Inflammatory macrophage treated with lipopolysaccharide for 4 hours (primary cell): ENCODE measurements around the gene SUCLG2.

Experiments used
- DNase-seq: peaks from one replicate; pipeline ENCODE4 v3.0.0-alpha.2; 2020

SUCLG2 gene

DNA sequence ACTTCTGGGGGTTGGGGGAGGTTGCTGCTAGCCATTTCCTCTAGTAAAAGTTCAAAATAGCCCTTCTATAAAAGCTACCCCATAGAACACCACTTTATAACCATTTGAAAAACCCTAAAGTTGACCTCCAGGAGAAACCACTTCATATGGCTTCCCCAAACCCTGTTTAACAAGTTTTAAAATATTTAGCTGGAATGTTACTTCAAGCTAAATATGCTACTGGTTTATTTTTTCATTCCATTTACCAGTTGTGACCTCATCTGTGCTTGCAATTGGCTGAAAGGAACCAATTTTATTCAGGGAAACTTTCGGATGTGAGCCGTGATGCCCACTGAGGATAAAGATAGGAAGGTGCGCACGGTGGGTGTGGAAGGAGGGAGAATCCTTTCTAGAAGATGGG lies 221.3 kb downstream of the SUCLG2 start:
- no peak for DNase-seq

GRCh38 chr3:67431887-67432286 lies 222.5 kb downstream of the SUCLG2 start:
- DNase-seq, result no peak

GRCh38 chr3:67423722-67424121 lies 230.7 kb downstream of the SUCLG2 start:
- no peak for DNase-seq

DNA sequence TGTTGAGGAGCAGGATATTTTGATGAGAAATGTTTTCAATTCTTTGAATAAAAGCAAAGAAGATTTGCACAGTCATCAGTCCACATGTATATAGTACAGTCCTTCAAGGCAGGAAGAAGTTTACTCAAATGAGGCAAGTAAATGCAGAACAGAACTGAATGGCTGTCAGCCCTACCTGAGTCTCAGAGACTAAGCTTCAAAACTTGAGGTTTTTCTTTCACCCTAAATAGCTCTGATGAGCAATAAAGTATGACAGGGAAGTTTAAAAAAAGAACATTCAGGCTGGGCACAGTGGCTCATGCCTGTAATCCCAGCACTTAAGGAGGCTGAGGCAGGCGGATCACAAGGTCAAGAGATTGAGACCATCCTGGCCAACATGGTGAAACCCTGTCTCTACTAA lies 232.5 kb downstream of the SUCLG2 start:
- no peak for DNase-seq

DNA sequence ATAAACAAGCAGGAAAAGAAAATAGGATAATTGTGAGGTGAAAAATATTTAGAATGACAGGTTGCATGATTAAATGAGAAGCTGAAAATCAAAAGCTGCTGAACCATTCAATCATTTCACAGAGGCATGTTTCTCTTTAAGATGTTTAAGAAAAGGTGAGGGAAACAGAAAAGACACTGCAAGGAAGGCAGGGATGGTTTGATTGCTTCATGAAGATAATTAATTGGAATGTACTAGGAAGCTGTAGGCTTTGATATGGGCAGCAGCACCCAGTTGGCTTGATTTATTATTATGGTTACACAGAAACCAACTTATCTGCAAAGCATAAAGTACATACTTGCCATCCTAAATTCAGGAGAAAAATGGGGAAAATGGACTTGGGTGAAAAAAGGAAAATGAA lies 234.6 kb downstream of the SUCLG2 start:
- no peak for DNase-seq

DNA sequence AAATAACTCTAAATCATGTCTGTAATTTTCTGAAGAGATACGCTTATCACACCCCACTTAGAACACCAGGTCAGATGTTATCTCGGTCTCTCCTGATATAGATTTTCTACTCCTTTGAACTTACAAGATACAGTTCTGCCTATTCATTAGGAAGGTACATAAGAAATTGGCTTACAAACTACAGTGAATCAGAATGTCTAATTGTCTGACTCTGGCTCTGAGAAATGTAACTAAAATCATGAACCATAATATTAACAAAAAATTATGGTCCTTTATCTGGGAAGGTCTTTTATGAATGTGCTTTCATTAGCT lies 235.2 kb downstream of the SUCLG2 start:
- no peak for DNase-seq

DNA sequence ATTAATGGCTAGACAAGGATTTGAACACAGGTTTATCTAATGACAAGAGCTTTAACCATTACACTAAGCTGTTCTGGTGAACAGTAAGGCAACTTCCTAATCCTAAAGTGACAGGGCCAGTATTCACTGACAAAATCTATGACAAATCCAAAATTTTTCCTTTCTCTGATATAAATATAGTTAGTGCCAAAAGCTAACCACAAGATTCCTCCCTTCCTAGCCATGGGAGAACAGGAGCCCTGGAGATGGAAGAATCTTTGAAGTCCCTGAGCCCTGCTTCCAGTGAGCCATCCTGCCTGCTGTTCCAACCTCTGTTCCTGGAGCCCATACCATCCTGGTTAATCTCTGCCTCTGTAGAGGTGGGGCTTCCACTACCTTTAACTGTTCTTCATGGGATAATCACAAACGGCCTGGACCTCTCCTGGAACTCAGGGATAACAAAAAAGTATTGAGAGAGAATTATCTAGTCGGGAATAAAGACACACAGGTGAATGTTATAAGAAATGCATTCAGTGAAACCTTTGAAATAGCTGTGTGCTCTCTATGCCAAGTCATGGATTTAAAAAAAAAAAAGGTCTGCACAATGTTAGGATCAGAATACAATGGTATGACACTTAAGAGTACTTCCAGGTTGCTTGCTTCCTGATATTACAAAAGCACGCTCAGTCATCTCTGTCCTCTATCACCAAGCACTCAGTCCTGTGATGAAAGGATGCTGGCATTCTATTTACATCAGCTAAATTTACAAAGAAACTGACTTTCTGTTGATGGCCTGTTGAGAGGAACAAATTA lies 235.8 kb downstream of the SUCLG2 start:
- no peak for DNase-seq

GRCh38 chr3:67416703-67417102 lies 237.7 kb downstream of the SUCLG2 start:
- DNase-seq, result no peak

- DNase-seq, result no peak
Observed at GRCh38 chr3:67415511-67415910, 238.9 kb downstream of the SUCLG2 start.

DNA sequence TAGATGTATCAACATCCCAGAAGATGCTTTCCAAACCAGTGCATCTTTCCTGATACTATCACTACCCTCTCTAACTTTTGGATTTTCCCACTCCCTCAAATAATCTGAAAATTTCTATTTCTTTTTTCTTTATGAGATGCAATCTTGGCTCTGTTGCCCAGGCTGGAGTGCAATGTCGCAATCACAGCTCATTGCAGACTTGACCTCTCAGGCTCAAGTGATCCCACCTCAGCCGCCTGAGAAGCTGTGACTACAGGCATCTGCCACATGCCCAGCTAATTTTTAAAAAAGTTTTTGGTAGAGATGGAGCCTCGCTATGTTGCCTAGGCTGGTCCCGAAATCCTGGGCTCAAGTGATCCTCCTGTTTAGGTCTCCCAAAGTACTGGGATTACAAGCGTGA lies 239.7 kb downstream of the SUCLG2 start:
- no peak for DNase-seq

DNA sequence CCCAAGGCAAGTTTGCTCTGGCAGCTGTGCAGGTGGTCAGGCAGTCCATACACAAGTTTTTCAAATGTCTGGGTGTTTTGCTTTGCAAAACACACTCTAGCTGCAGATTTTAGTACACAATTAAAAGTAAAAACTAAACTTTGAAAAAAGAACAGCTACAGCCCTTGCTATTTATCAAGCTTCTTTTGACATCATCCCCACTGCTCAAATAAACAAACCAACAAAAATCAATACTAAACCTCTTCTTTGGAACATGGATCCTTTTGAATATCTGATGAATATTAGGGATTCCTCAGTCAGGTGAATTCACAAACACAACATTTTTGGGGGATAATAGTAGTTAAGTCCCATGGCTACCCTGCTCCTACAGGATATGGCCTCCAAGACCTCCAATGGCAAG lies 249.2 kb downstream of the SUCLG2 start:
- DNase-seq, result no peak

- no peak for DNase-seq
Observed at GRCh38 chr3:67402873-67403272, 251.5 kb downstream of the SUCLG2 start.

- DNase-seq, result peak; percentile 84
Observed at GRCh38 chr3:67401921-67402320, 252.5 kb downstream of the SUCLG2 start.

GRCh38 chr3:67400476-67400875 lies 253.9 kb downstream of the SUCLG2 start:
- no peak for DNase-seq

DNA sequence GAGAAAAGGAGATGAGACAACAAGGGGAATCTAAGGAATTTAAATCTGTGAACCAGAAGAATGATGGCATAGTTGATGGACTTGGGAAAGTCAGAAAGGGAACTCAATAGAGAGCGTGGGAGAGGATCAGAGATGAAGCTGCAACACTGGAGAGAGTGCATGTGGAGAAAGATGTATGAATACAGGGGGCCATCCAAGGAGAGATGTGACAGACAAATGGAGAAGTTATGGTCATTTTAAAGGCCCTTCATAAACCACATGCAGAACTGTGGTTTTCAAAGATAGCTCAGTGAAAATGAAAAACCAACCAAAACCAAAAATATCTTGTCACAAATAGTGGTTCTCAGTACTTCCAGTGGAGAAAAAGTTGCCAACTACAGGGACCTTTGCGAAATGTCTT lies 265.2 kb downstream of the SUCLG2 start:
- peak; percentile 58 for DNase-seq

- DNase-seq, result no peak
Observed at GRCh38 chr3:67388738-67389137, 265.7 kb downstream of the SUCLG2 start.

DNA sequence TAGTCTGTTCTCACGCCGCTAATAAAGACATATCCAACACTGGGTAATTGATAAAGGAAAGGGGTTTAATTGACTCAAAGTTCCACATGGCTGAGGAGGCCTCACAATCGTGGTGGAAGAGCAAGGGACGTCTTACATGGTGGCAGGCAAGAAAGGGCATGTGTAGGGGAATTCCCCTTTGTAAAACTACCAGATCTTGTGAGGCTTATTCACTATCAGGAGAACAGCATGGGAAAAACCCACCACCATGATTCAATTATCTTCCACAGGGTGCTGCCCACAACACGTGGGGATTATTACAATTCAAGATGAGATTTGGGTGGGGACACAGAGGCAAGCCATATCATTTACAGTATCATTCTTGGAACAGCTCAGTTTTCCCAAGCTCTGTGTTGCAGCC lies 268.0 kb downstream of the SUCLG2 start:
- peak; percentile 53 for DNase-seq

- peak; percentile 18 for DNase-seq
Observed at GRCh38 chr3:67384760-67385397, 269.5 kb downstream of the SUCLG2 start.

GRCh38 chr3:67384016-67384415 lies 270.4 kb downstream of the SUCLG2 start:
- DNase-seq, result no peak

GRCh38 chr3:67383379-67383778 lies 271.0 kb downstream of the SUCLG2 start:
- DNase-seq, result no peak

GRCh38 chr3:67382536-67382935 lies 271.9 kb downstream of the SUCLG2 start:
- DNase-seq, result no peak

- peak; percentile 30 for DNase-seq
Observed at GRCh38 chr3:67381667-67382272, 272.6 kb downstream of the SUCLG2 start.

GRCh38 chr3:67380118-67380517 lies 274.3 kb downstream of the SUCLG2 start:
- no peak for DNase-seq

DNA sequence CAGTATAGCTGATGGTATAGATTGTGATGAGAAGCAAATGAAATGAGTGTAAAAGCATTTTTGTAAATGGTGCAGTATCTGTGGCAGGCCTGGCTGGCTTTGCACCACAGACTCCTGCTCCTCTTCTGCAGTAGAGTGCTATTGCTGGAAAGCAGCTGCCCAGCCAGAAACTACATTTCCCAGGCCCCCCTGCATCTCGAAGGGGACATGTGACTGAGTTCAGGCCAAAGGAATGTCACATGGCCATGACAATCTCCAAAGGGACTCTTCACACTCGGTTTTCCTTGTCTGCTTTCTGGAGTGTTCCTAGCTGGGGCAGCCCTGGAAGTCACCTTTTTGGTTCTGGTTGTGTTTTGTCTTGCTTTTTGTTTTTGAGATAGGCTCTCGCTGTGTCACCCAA lies 277.1 kb downstream of the SUCLG2 start:
- no peak for DNase-seq

DNA sequence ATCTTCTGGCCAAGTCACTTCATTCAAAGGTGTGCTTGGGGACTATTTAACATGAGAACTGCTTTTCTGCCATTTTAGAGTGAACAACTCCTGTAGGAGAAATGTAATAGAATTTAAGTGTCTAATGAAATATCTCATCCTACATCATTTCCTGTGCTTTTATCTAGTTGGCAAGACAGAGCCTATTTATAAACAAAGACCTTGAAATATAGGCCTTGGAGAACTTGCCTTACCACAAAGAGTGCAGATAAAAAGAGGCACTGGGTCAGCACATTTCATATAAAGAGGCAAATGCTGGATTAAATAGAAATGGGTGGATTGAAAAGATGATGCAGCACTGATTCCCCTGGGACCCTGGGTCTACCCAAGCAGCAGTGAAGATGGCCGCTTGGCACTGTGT lies 278.0 kb downstream of the SUCLG2 start:
- no peak for DNase-seq
